Endothelial cell (in vitro differentiated cells): ENCODE measurements around the gene ELFN1. TPM values are rescaled to one million over a fixed set of nuclear protein-coding genes. Genes with fewer than 3 reads are reported as not detected.

Experiments
- DNase-seq: peaks from one replicate; pipeline ENCODE4 v3.0.0; 2021; ENCODE audit warnings: low spot score
- H3K27ac Mint-ChIP-seq: one replicate; pipeline ENCODE4 v1.8.0; 2021; ENCODE audit warnings: mixed read lengths, inconsistent platforms; ENCODE audit not compliant: unreplicated experiment
- H3K27me3 Mint-ChIP-seq: one replicate; pipeline ENCODE4 v1.8.0; 2021; ENCODE audit warnings: mild to moderate bottlenecking, moderate library complexity, mixed read lengths, inconsistent platforms; ENCODE audit not compliant: unreplicated experiment
- H3K36me3 Mint-ChIP-seq: one replicate; pipeline ENCODE4 v1.8.0; 2021; ENCODE audit warnings: mild to moderate bottlenecking, low read depth, mixed read lengths, inconsistent platforms; ENCODE audit not compliant: unreplicated experiment
- H3K4me1 Mint-ChIP-seq: one replicate; pipeline ENCODE4 v1.8.0; 2021; ENCODE audit warnings: mild to moderate bottlenecking, mixed read lengths, inconsistent platforms; ENCODE audit not compliant: unreplicated experiment
- H3K4me3 Mint-ChIP-seq: one replicate; pipeline ENCODE4 v1.8.0; 2021; ENCODE audit warnings: mild to moderate bottlenecking, mixed read lengths, inconsistent platforms; ENCODE audit not compliant: unreplicated experiment
- H3K9me3 Mint-ChIP-seq: one replicate; pipeline ENCODE4 v1.8.0; 2021; ENCODE audit warnings: mixed read lengths, inconsistent platforms; ENCODE audit not compliant: unreplicated experiment
- CTCF ChIP-seq: fragments of 200-600 bp; sonication (generic); IDR thresholded peaks from one replicate; pipeline ENCODE4 v1.5.0; 2021; ENCODE audit warnings: antibody characterized with exemption; ENCODE audit not compliant: unreplicated experiment
- total RNA-seq: library from RNA; stranded (reverse); fragmentation: NEBNext Ultra II Directional; extraction: Animal tissue kit (Norgen Biotek cat#: 25700); gene quantifications from one replicate; pipeline ENCODE4 v1.2.1, GENCODE V29; 2021; ENCODE audit not compliant: unreplicated experiment

The ELFN1 gene
- total RNA-seq, 1 donor from 2014 or later, result 10.6 TPM

- no peak overlapping the region for H3K27ac Mint-ChIP-seq
- H3K4me1 Mint-ChIP-seq, result peaks cover 5% of the 10 kb centered on the region
- no peak for TF ChIP-seq CTCF
- H3K27me3 Mint-ChIP-seq, result peaks cover 13% of the 10 kb centered on the region
- H3K9me3 Mint-ChIP-seq, result no peaks in the 10 kb centered on the region
- H3K36me3 Mint-ChIP-seq, result peaks cover 4% of the 10 kb centered on the region
- H3K4me3 Mint-ChIP-seq, result no peak overlapping the region
- no peak for DNase-seq
Observed at GRCh38 chr7:1673581-1674118, 3.6 kb downstream of the ELFN1 start.

- no peak for TF ChIP-seq CTCF
- Mint-ChIP-seq H3K4me1 (no peaks in the 10 kb centered on the region), H3K9me3 (no peaks in the 10 kb centered on the region), H3K36me3 (peaks cover 4% of the 10 kb centered on the region), H3K27me3 (peaks cover 9% of the 10 kb centered on the region), H3K4me3 (no peak overlapping the region), H3K27ac (no peak overlapping the region)
- no peak for DNase-seq
Observed at GRCh38 chr7:1674161-1675035, 4.3 kb downstream of the ELFN1 start.

- DNase-seq, result no peak
- Mint-ChIP-seq H3K36me3 (peaks cover 4% of the 10 kb centered on the region), H3K27ac (no peak overlapping the region), H3K9me3 (no peaks in the 10 kb centered on the region), H3K27me3 (peaks cover 12% of the 10 kb centered on the region), H3K4me1 (no peaks in the 10 kb centered on the region), H3K4me3 (no peak overlapping the region)
- TF ChIP-seq CTCF, result no peak
Observed at GRCh38 chr7:1675036-1675671, 5.1 kb downstream of the ELFN1 start.

- DNase-seq, result no peak
- no peaks in the 10 kb centered on the region for H3K9me3 Mint-ChIP-seq
- TF ChIP-seq CTCF, result no peak
- peaks cover 12% of the 10 kb centered on the region for H3K27me3 Mint-ChIP-seq
- peaks cover 4% of the 10 kb centered on the region for H3K36me3 Mint-ChIP-seq
- H3K27ac Mint-ChIP-seq, result no peak overlapping the region
- H3K4me3 Mint-ChIP-seq, result no peak overlapping the region
- no peaks in the 10 kb centered on the region for H3K4me1 Mint-ChIP-seq
Observed at GRCh38 chr7:1675673-1676549, 5.8 kb downstream of the ELFN1 start.
